NB4 (cell line): ENCODE results near the gene ABHD16B.

ENCODE experiments used
- DNase-seq: peaks from one replicate; pipeline ENCODE4 v3.0.0; 2010; ENCODE audit warnings: low read depth
- H3K4me3 ChIP-seq: one replicate; pipeline ENCODE4 v1.5.1; 2011; ENCODE audit warnings: mild to moderate bottlenecking, low read depth, low read length, moderate library complexity
- CTCF ChIP-seq: IDR thresholded peaks from one replicate; pipeline ENCODE4 v1.5.1; 2012; ENCODE audit warnings: low read depth, low read length
- MYC ChIP-seq: IDR thresholded peaks from 2 replicates; pipeline ENCODE4 v1.6.1; 2011; ENCODE audit warnings: low read depth, low read length
- POLR2A ChIP-seq: IDR thresholded peaks from 2 replicates; pipeline ENCODE4 v1.6.1; 2011; ENCODE audit warnings: mild to moderate bottlenecking; ENCODE audit not compliant: insufficient read length; ENCODE audit errors: extremely low read depth
- TF ChIP-seq, protein P1 (sequence below): IDR thresholded peaks from 2 replicates; pipeline ENCODE4 v1.6.1; 2011; ENCODE audit warnings: low read depth, low read length

The ABHD16B gene

GRCh38 chr20:63828545-63828944, 32.8 kb upstream of the ABHD16B start:
- TF ChIP-seq POLR2A (no peak), CTCF (no peak), MYC (no peak)
- TF ChIP-seq, protein P1, sequence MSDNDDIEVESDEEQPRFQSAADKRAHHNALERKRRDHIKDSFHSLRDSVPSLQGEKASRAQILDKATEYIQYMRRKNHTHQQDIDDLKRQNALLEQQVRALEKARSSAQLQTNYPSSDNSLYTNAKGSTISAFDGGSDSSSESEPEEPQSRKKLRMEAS: no peak
- H3K4me3 ChIP-seq: no peak overlapping the region
- DNase-seq: peak; percentile 6

- DNase-seq: peak; percentile 8
- H3K4me3 ChIP-seq: no peak overlapping the region
- TF ChIP-seq CTCF (no peak), MYC (no peak), POLR2A (no peak)
- TF ChIP-seq, protein P1: no peak
Measured at GRCh38 chr20:63828951-63829350, 32.3 kb upstream of the ABHD16B start.

GRCh38 chr20:63829603-63829944, 31.7 kb upstream of the ABHD16B start:
- peak overlapping the region; percentile 38 for H3K4me3 ChIP-seq
- TF ChIP-seq CTCF (no peak), POLR2A (no peak)
- TF ChIP-seq, protein P1: no peak
- DNase-seq: peak; percentile 39

DNA sequence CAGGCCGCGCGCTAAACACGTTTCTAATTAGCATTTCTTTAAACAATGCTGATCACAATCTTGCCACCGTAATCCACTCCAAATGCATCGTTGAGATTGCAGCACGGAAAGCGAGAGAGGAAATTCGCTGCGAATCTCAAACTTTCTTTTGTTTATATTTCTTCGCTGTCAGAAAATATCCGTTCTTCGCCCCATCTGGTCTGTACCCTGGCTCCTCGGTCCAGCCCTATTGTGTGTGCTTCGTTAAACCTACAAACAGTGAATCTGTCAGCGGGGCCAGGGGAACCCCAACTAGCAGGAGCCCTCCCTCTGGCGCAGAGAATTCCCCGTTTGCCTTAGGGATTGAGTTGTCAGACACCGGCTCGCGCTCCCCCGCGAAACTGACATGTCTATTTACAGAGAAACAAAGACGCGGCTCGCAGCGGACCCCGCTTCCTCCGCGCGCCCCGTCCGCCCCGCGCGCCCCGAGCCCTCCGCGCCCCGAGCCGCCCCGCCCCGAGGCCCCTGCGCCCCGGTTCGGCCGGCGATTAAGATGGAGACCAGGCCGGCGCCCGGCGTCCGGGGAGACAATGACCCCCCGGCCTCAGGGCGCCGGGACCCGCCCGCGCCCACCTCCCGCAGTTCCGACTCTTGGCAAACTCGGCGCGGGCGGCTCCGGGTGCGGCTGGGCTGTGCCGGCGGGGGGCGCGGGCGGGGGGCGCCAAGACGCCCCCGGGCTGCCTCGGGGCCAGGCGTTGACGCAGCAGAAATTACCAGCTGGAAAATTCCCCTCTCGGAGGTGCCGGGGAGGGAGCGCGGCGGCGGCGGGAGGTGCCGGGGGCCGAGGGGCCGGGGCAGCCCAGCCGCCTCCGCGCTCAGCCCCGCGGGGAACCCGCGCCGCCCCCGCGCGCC, 31.1 kb upstream of the ABHD16B start:
- DNase-seq: peak; percentile 34
- H3K4me3 ChIP-seq: peak overlapping the region; percentile 38
- TF ChIP-seq POLR2A (no peak), MYC (no peak)
- TF ChIP-seq, protein P1: no peak

- H3K4me3 ChIP-seq: peak within 1 kb of the TSS; percentile 38
- peak; percentile 70 for DNase-seq
- no peak for TF ChIP-seq MYC
- no peak for TF ChIP-seq POLR2A
- no peak for TF ChIP-seq CTCF
- TF ChIP-seq, protein P1: no peak
Measured at GRCh38 chr20:63830841-63831588, 30.3 kb upstream of the ABHD16B start, which contains the start of gene ZBTB46. TSS of gene ZBTB46 (minus strand) at chr20:63831264. CDS start at chr20:63790757, 40,507 bp downstream.

DNA sequence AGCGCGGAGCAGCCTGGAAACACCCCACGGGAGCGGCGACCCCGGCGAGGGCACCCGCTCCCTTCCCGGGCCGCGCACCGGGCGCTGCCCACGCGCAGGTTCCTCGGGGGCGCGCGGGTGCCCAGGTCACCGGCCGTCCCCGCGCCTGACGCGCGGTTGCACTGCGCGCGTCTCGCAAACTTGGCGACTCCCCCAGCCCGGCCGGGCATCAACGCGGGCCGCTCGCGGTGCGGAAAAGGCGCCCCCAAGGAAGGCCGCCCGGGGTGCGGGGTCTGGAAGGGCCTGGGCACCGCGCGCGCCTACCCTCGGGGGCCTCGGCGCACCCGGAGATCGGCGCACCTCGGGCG, 29.7 kb upstream of the ABHD16B start:
- H3K4me3 ChIP-seq: no peak overlapping the region
- TF ChIP-seq CTCF (no peak), POLR2A (no peak), MYC (no peak)
- TF ChIP-seq, protein P1: no peak
- peak; percentile 44 for DNase-seq
